Uterus (tissue), 2 donors: Measurements from ENCODE around the gene PRR33.

Experiments used
- POLR2A ChIP-seq, 2 donors: fragments of 450-650 bp; IDR thresholded peaks; one replicate each; pipeline ENCODE4 v1.6.1; 2016; ENCODE audit warnings: antibody characterized with exemption in 2 of 2, mild to moderate bottlenecking in 1 of 2, moderate library complexity in 1 of 2
- TF ChIP-seq, protein P1 (sequence below), 4 experiments: fragments of 200-600 bp in 2 of 4; fragments of 450-650 bp in 2 of 4; sonication (generic) in 2 of 4; IDR thresholded peaks; one replicate each; pipeline ENCODE4 v1.5.1; 2016 to 2019; ENCODE audit warnings: antibody characterized with exemption in 4 of 4, mild to moderate bottlenecking in 2 of 4, moderate library complexity in 1 of 4

- TF ChIP-seq, protein P1, sequence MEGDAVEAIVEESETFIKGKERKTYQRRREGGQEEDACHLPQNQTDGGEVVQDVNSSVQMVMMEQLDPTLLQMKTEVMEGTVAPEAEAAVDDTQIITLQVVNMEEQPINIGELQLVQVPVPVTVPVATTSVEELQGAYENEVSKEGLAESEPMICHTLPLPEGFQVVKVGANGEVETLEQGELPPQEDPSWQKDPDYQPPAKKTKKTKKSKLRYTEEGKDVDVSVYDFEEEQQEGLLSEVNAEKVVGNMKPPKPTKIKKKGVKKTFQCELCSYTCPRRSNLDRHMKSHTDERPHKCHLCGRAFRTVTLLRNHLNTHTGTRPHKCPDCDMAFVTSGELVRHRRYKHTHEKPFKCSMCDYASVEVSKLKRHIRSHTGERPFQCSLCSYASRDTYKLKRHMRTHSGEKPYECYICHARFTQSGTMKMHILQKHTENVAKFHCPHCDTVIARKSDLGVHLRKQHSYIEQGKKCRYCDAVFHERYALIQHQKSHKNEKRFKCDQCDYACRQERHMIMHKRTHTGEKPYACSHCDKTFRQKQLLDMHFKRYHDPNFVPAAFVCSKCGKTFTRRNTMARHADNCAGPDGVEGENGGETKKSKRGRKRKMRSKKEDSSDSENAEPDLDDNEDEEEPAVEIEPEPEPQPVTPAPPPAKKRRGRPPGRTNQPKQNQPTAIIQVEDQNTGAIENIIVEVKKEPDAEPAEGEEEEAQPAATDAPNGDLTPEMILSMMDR (IDR thresholded peaks at IDR 0.05), result no peak
- TF ChIP-seq POLR2A (IDR thresholded peaks at IDR 0.05), result no peak
These were observed 49.3 kb downstream of the PRR33 start for GRCh38 chr11:1842149-1843097.
